GM19438 (cell line): ENCODE data around the gene AIDA.
"Not testable (repeated sequence)": the region's sequence is repeated elsewhere in the genome, so short reads cannot be mapped to it uniquely, and the experiment has no call there.

Source experiments
- ATAC-seq: cut with Tn5 transposase; IDR thresholded peaks from one replicate; pipeline ENCODE4 v1.9.1; 2021; ENCODE audit warnings: low read depth; ENCODE audit not compliant: unreplicated experiment

AIDA gene

DNA sequence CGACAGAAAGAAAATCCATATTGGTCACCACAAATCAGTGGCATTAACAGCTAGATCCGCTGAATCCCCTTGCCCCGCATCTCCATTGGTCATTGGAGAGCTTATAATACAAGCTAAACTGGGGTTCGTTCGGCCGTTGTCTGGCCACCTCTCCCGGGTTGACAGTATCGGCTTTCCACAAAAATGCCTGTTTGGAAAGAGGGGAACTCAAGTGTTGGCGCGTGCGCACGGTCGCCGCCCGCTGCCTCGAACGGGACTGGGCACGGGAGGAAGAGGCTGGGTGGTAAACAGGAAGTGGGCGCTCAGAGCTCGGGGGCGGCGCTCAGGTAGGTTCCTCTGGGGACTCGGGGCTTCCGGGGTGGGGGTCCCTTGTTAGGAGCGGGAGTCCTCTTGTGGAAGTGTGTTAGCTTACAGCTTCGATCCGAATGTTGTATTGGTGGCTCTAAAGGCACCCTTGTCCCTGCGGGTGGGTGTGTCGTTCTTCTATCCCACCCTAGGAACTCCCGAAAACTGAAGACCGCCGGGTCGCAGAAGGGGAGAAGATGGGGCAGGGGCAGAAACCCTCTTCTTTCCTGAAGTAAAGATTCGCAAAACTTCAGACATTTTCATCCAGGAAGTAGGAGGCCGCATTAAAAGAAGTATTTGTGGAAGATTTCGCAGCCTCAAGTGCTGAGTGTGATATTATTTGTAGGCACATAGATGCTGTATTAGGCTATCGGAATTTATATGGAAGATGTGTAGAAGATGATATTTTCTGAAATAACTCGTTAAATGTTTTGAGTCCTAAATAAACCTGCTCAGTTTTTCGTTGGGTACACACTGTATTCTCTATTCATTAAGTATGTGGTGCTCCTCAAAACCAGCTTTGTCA lies 1.0 kb upstream of the AIDA start:
- peak; percentile 59 for ATAC-seq

- ATAC-seq, result peak; percentile 35
These were observed 705 bp downstream of the AIDA start for GRCh38 chr1:222711319-222712252.

DNA sequence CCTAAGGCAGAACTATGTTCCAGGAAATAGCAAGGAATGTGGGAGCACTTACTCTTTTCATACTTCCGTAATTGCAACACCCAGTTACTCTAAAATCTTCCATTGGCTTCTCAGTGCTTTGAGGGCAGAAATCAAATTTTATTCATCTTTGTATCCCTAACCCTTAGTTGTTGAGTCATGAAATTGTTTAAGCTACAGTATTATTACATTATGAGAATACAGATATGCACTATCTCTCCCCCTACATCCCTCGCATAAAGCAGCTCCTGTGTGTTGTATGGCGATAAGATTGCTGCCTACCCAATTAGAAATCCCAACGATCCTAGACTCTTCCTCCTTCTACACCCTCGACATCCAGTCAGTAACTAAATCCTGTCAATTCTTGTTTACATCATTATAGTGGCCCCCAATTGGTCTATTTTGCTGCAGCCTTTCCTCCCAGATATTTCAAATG lies 2.6 kb downstream of the AIDA start:
- no peak for ATAC-seq

- ATAC-seq, result no peak
These were observed 5.5 kb downstream of the AIDA start for GRCh38 chr1:222706815-222707214.

DNA sequence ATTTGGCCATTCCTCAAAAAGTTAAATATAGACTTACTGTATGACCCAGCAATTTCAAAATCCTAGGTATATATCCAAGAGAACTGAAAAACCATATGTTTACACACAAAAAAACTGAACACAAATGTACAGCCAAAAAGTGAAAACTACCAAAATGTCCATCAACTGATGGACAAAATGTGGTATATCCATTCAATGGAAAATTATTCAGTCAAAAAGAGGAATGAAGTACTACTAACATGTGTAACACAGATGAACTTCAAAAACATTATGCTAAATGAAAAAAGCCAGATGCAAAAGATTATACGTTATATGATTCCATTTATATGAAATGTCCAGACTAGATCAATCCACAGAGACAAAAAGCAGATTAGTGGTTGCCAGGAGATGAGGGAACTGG lies 8.0 kb downstream of the AIDA start:
- ATAC-seq, result no peak

DNA sequence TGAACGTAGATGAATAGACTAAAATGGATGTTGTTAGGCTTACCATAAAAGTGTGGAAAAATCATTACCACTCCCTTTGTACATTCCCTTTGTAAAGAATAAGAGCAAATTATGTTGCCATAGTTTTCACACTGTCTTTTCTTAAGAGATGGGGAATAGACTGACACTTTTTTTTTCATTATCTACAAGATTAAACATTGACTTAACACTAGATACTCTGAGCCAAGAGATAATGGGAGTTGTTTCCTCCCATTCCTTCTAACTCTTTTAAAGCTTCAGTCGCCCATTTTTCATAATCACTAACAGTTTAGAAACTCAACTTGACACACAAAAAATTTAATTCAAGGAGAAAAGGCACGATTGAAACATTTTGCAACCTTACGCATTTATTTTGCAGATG lies 10.1 kb downstream of the AIDA start:
- ATAC-seq, result no peak

- no peak for ATAC-seq
These were observed 14.5 kb downstream of the AIDA start for GRCh38 chr1:222697826-222698225.

- ATAC-seq, result no peak
These were observed 15.1 kb downstream of the AIDA start for GRCh38 chr1:222697203-222697602.

DNA sequence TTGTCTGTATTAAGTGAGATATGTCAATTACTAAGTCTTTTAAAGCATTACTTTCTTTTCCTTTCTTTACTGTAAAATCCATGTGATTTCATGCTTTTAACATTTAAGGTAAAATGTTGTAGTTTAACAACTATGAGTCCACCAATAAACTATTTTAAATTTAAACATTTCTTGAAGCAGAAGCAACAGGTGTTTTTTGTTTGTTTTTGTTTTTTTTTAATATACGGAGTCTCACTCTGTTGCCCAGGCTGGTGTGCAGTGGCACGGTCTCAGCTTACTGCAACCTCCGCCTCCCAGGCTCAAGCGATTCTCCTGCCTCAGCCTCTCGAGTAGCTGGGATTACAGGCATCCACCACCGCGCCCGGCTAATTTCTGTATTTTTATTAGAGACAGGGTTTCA lies 15.6 kb downstream of the AIDA start:
- ATAC-seq, result no peak

DNA sequence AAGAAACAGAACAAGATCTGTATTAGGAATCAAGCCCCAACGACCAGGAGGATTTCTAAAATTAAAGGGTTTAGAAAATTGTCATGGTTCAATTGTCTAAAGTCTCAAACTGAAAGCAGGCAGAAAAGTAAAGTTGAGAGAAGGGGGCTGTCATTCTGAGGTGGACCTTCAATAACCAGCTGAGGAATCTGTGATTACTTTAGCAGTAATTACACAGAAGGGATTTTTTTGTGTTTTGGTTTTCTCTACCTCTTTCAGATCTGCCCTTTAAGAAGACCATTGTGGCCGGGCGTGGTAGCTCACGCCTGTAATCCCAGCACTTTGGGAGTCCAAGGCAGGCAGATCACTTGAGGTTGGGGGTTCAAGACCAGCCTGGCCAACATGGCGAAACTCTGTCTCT lies 17.4 kb downstream of the AIDA start:
- ATAC-seq, result no peak

- no peak for ATAC-seq
These were observed 21.3 kb downstream of the AIDA start for GRCh38 chr1:222691016-222691415.

- no peak for ATAC-seq
These were observed 32.2 kb downstream of the AIDA start for GRCh38 chr1:222680080-222680479.

- no peak for ATAC-seq
These were observed 42.2 kb downstream of the AIDA start for GRCh38 chr1:222670110-222670509.

DNA sequence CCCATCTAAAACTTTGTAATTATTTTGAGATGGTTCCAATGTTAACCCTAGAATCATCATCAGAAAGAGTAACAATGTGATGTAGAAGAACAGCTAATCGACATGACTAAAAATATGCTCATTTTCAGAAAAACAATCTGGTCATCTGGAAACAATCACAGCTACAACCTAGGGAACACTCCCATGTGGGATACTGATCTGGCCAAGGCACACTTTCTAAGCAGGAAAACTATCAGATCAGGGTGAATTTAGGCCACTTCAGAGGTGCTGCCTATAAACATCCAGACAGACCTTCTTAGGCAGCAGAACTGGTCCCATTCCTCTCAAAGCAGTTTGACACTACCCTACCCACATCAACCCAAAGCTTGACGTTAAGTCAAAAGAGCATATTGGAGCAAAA lies 43.2 kb downstream of the AIDA start:
- ATAC-seq, result not testable (repeated sequence)

DNA sequence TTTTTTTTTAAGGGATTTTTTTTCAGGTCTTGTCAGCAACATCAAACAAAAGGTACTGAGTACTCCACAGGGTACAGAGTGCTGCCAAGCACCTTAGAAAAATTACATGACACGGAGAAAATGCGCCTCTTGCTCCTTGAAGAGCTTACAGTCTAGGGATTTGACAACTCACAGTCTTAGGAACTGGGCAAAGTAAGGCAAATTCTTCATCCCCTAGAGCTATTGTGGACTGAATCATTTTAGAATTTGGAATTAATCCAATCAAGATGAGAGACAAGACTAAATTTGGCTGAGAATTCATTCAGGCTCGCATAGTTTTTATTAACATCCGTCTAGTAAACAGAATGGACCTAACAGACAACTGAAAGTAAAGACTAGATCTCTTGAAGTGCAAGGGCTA lies 44.1 kb downstream of the AIDA start:
- ATAC-seq, result not testable (repeated sequence)

- ATAC-seq, result no peak
These were observed 46.3 kb downstream of the AIDA start for GRCh38 chr1:222665964-222666363.

DNA sequence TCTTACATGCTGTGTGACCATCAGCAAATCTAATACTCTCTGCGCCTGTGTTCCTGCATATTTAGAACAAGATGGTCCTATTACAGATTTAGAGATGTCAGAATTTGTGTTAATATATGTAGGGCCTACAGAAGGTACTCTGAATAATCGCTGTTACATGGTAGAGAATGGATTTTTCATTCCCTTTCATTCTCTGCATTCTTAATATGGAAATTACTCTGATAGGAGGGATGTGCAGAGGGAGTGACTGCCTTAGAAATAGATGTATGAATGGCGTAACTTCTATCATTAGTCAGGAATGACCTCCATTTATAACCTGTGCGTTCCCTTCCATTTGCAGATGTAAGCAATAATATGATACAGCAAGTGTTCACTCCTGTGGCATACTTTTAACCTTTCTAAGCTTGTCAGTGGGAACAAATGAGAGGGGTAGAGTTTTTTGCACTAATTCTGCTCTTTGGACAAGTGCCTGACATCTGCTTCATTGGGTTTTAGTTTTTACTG lies 48.8 kb downstream of the AIDA start:
- no peak for ATAC-seq

DNA sequence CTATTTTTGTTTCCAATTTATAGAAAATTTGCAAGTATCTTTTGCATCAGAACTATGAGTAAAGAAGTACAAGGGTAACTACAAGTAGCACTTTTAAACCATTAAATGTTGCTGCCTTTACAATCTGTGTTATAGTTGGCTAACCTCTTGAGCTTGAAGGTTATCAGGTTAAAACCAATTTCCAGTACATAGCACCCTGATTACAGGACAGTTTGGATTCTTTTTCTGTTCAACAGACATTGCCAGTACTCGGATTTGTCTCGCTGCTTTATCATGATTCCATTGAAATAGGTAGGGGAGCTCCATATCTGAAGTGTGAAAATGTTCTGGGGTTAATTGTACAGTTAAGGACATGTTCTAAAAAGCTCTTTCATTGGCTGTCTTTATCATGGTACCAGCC lies 54.4 kb downstream of the AIDA start:
- no peak for ATAC-seq

DNA sequence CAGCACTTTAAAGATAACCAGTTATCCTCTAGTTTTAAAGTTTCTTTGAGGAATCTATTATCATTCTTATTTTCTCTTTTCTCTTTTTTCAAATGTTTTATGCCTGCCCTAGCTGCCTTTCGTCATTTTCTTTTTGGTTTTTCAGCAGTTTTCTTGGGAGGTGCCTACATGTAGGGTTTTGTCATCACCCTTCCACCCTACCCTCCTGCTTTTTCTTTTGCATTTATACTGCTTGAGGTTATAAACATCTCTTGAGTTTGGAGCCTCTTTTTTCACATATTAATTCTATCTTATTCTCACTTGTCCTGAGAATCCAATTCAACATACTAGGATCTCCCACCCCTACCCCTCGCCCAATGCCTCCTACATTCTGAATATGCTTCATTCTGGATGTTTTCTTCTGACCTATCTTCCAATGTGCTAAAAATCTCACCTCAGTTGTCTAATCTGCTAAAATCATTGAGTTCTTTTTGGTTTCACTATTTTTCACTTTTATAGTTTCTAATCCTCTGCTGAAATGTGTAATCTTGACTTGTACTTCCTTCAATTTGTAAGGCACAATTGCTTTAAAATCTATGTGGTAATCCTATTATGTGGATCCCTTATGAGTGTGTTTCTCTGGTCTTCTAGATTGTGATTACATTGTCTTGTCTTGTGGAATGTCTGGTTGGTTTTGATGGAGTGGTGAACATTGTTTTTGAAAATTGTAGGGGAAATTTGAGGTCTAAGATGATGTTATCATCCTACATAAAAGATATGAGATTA lies 55.7 kb downstream of the AIDA start:
- ATAC-seq, result no peak

DNA sequence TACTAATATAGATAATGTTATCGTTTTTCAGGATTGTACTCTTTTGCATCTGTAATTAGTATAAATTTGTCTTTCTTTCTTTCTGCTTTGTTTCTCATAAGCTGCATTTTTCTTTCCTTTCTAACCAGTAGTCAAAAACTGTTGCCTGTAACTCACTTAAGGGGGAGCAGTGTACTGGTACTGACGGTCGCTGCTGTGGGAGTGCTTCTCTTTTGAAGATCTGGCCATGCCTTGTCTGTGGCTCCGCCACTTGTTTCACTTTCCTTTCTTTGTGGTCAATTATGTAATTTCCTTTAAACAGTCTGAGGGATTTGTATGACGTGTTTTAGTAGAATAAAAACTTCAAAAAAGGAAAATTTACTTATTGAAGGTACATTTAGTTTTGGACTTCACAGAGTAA lies 57.4 kb downstream of the AIDA start:
- ATAC-seq, result peak; percentile 91
